ENCODE results near the gene ATP2C2. TPM values are rescaled to one million over a fixed set of nuclear protein-coding genes. Genes with fewer than 3 reads are reported as not detected.

ATP2C2 gene
- total RNA-seq, 1 experiment from 2014 or later: not detected

GRCh38 chr16:84329016-84329415 lies 39.3 kb upstream of the ATP2C2 start:
- H3K4me3 ChIP-seq (ENCODE audit: low read depth, low read length, poor library complexity, severe bottlenecking): no peak overlapping the region
- no peak for DNase-seq (ENCODE audit: low spot score)
- no peaks in the 10 kb centered on the region for H3K9me3 ChIP-seq (ENCODE audit: low read depth, low read length, poor library complexity, severe bottlenecking)
- H3K4me1 ChIP-seq (ENCODE audit: insufficient read depth, low read length, poor library complexity, severe bottlenecking): no peaks in the 10 kb centered on the region
- no peaks in the 10 kb centered on the region for H3K36me3 ChIP-seq (ENCODE audit: insufficient read depth, low read length, poor library complexity, severe bottlenecking)
- H3K27me3 ChIP-seq (replicated peaks; ENCODE audit: insufficient read depth, low read depth, low read length, poor library complexity): no peaks in the 10 kb centered on the region
- ChIA-PET POLR2A (ENCODE audit: low non-redundant PET) (no interaction called here), CTCF (no interaction called here)
- no peak for TF ChIP-seq EZH2 (IDR thresholded peaks at IDR 0.05; ENCODE audit: borderline replicate concordance, low read depth, low read length, poor library complexity, severe bottlenecking)
- TF ChIP-seq, protein P1, sequence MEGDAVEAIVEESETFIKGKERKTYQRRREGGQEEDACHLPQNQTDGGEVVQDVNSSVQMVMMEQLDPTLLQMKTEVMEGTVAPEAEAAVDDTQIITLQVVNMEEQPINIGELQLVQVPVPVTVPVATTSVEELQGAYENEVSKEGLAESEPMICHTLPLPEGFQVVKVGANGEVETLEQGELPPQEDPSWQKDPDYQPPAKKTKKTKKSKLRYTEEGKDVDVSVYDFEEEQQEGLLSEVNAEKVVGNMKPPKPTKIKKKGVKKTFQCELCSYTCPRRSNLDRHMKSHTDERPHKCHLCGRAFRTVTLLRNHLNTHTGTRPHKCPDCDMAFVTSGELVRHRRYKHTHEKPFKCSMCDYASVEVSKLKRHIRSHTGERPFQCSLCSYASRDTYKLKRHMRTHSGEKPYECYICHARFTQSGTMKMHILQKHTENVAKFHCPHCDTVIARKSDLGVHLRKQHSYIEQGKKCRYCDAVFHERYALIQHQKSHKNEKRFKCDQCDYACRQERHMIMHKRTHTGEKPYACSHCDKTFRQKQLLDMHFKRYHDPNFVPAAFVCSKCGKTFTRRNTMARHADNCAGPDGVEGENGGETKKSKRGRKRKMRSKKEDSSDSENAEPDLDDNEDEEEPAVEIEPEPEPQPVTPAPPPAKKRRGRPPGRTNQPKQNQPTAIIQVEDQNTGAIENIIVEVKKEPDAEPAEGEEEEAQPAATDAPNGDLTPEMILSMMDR (conservative IDR thresholded peaks at IDR 0.05; ENCODE audit: low read depth, low read length): no peak
- no TSS peak for BruUV-seq (replicated peaks)
- intact Hi-C loops (cut with micrococcal nuclease; ENCODE audit: unreplicated experiment): no loop called here
- H3K27ac ChIP-seq (ENCODE audit: low read depth, low read length, poor library complexity, severe bottlenecking): no peak overlapping the region

DNA sequence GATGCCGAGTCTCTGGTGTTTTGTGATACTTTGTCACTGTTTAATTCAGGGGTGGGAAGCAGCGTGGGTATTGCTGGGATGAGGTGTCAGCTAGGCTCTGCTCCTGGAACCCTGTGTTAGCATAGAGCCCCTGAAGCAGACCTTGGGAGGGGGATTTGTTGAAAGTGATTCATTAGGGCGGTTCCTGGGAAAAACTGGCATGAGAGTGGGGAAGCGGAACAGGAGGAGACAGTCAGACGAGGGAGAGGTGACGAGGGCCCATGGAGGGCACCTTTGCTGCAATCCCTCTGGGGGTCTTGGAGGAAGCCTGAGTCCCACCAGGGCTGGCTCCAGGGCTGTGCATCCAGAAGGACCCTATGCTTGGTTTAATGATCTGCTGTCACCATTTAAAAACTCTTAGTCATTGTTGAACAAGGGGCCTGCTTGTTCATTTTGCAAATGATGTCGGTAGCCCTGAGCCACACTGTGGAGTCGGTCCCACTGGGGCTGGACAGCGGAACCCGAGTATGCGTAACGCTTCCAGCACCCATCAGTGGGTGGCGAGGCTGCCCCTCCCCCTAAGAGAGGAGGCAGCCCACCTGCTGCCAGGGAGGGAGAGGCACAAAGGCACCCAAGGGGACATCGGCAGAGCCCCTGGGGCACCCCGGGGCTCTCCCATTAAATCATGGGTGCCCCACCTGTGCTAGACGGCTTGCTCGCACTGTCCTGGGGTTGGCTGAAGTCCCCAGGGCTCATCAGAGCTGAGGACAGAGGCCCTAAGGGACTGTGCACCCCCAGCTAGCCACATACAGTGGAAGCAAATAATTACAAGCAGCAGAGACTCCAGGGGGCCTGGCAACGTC lies 38.3 kb upstream of the ATP2C2 start:
- intact Hi-C loops (cut with micrococcal nuclease; ENCODE audit: unreplicated experiment): no loop called here
- DNase-seq (ENCODE audit: low spot score): no peak
- H3K4me1 ChIP-seq (ENCODE audit: insufficient read depth, low read length, poor library complexity, severe bottlenecking): no peaks in the 10 kb centered on the region
- no peak for TF ChIP-seq EZH2 (IDR thresholded peaks at IDR 0.05; ENCODE audit: borderline replicate concordance, low read depth, low read length, poor library complexity, severe bottlenecking)
- TF ChIP-seq, protein P1 (conservative IDR thresholded peaks at IDR 0.05; ENCODE audit: low read depth, low read length): no peak
- no peak overlapping the region for H3K4me3 ChIP-seq (ENCODE audit: low read depth, low read length, poor library complexity, severe bottlenecking)
- no peaks in the 10 kb centered on the region for H3K36me3 ChIP-seq (ENCODE audit: insufficient read depth, low read length, poor library complexity, severe bottlenecking)
- no TSS peak for BruUV-seq (replicated peaks)
- no peaks in the 10 kb centered on the region for H3K27me3 ChIP-seq (replicated peaks; ENCODE audit: insufficient read depth, low read depth, low read length, poor library complexity)
- CTCF ChIA-PET: no interaction called here
- H3K27ac ChIP-seq (ENCODE audit: low read depth, low read length, poor library complexity, severe bottlenecking): no peak overlapping the region
- POLR2A ChIA-PET (ENCODE audit: low non-redundant PET): no interaction called here
- no peaks in the 10 kb centered on the region for H3K9me3 ChIP-seq (ENCODE audit: low read depth, low read length, poor library complexity, severe bottlenecking)

- no peak overlapping the region for H3K27ac ChIP-seq (ENCODE audit: low read depth, low read length, poor library complexity, severe bottlenecking)
- POLR2A ChIA-PET (ENCODE audit: low non-redundant PET): no interaction called here
- DNase-seq (ENCODE audit: low spot score): no peak
- CTCF ChIA-PET: no interaction called here
- H3K4me1 ChIP-seq (ENCODE audit: insufficient read depth, low read length, poor library complexity, severe bottlenecking): no peaks in the 10 kb centered on the region
- H3K36me3 ChIP-seq (ENCODE audit: insufficient read depth, low read length, poor library complexity, severe bottlenecking): no peaks in the 10 kb centered on the region
- no peak overlapping the region for H3K4me3 ChIP-seq (ENCODE audit: low read depth, low read length, poor library complexity, severe bottlenecking)
- H3K9me3 ChIP-seq (ENCODE audit: low read depth, low read length, poor library complexity, severe bottlenecking): no peaks in the 10 kb centered on the region
- TF ChIP-seq, protein P1 (conservative IDR thresholded peaks at IDR 0.05; ENCODE audit: low read depth, low read length): no peak
- TF ChIP-seq EZH2 (IDR thresholded peaks at IDR 0.05; ENCODE audit: borderline replicate concordance, low read depth, low read length, poor library complexity, severe bottlenecking): no peak
- H3K27me3 ChIP-seq (replicated peaks; ENCODE audit: insufficient read depth, low read depth, low read length, poor library complexity): no peaks in the 10 kb centered on the region
- intact Hi-C loops (cut with micrococcal nuclease; ENCODE audit: unreplicated experiment): no loop called here
- no TSS peak for BruUV-seq (replicated peaks)
These were observed 37.7 kb upstream of the ATP2C2 start for GRCh38 chr16:84330685-84331050.
